D721Med (cell line): ENCODE data around the gene AP2S1.
"Not testable (repeated sequence)": the region's sequence is repeated elsewhere in the genome, so short reads cannot be mapped to it uniquely, and the experiment has no call there.

Source experiments
- DNase-seq: peaks from one replicate; pipeline ENCODE4 v3.0.0; 2011; ENCODE audit warnings: low spot score; ENCODE audit not compliant: insufficient read length
- FAIRE-seq: peaks from 2 replicates; lab custom pipeline; 2011; peaks lifted over from hg19 to GRCh38; lab: Jason Lieb, UNC
- CTCF ChIP-seq: IDR thresholded peaks from 2 replicates; pipeline ENCODE4 v1.5.1; 2012; ENCODE audit warnings: mild to moderate bottlenecking, control low read depth; ENCODE audit not compliant: insufficient read depth; ENCODE audit errors: missing control alignments

The AP2S1 gene

GRCh38 chr19:46812977-46813838, 37.4 kb downstream of the AP2S1 start:
- FAIRE-seq (no peak), DNase-seq (no peak)
- TF ChIP-seq CTCF, result no peak

- TF ChIP-seq CTCF, result no peak
- FAIRE-seq, result no peak
Observed at GRCh38 chr19:46809534-46810272, 40.9 kb downstream of the AP2S1 start.

GRCh38 chr19:46806656-46807055, 44.0 kb downstream of the AP2S1 start:
- DNase-seq (peak; percentile 7), FAIRE-seq (no peak)
- TF ChIP-seq CTCF, result no peak

More at GRCh38 chr19:46809534-46810272, 40.9 kb downstream of the AP2S1 start:
- DNase-seq, result no peak

- not testable (repeated sequence) for FAIRE-seq, DNase-seq
Observed at GRCh38 chr19:46804432-46804831, 46.2 kb downstream of the AP2S1 start.

GRCh38 chr19:46803555-46803954, 47.1 kb downstream of the AP2S1 start:
- DNase-seq (no peak), FAIRE-seq (no peak)
- no peak for TF ChIP-seq CTCF

- TF ChIP-seq CTCF, result no peak
- DNase-seq, result no peak
- FAIRE-seq, result no peak
Observed at GRCh38 chr19:46802152-46802551, 48.5 kb downstream of the AP2S1 start.

- DNase-seq (no peak), FAIRE-seq (no peak)
- TF ChIP-seq CTCF, result no peak
Observed at GRCh38 chr19:46798713-46799112, 51.9 kb downstream of the AP2S1 start.
